HepG2 (cell line): Measurements from ENCODE around the gene ZCCHC10. TPM values are rescaled to one million over a fixed set of nuclear protein-coding genes. Genes with fewer than 3 reads are reported as not detected.
A peak's percentile ranks its signal among the peaks of the same experiment; 100 is the strongest.

Experiments used
- EZH2 ChIP-seq: conservative IDR thresholded peaks from 2 replicates; pipeline ENCODE4 v1.6.1; 2012; ENCODE audit warnings: mild to moderate bottlenecking, low read depth, low read length, moderate library complexity
- GTF2F1 ChIP-seq: fragments of 150-350 bp; IDR thresholded peaks from 2 replicates; pipeline ENCODE4 v1.6.1; 2014; ENCODE audit warnings: low read length
- HMG20A ChIP-seq: IDR thresholded peaks from 2 replicates; pipeline ENCODE4 v1.6.1; 2016; ENCODE audit warnings: borderline replicate concordance
- JDP2 ChIP-seq: sonication (generic); formaldehyde crosslinking; IDR thresholded peaks from 2 replicates; pipeline ENCODE4 v1.8.1; 2022; ENCODE audit warnings: missing genetic modification reagents, borderline replicate concordance
- KDM5B ChIP-seq: sonication (generic); formaldehyde crosslinking; IDR thresholded peaks from 2 replicates; pipeline ENCODE4 v1.4.0; 2020; ENCODE audit warnings: missing genetic modification reagents, mild to moderate bottlenecking, borderline replicate concordance
- MLLT10 ChIP-seq: sonication (generic); formaldehyde crosslinking; IDR thresholded peaks from 2 replicates; pipeline ENCODE4 v1.4.0; 2020; ENCODE audit warnings: missing genetic modification reagents
- NCOA2 ChIP-seq: sonication (generic); formaldehyde crosslinking; IDR thresholded peaks from 2 replicates; pipeline ENCODE4 v1.8.0; 2022; ENCODE audit warnings: inconsistent platforms
- NKX3-1 ChIP-seq: sonication (generic); formaldehyde crosslinking; IDR thresholded peaks from 2 replicates; pipeline ENCODE4 v1.5.0; 2020; ENCODE audit warnings: missing genetic modification reagents
- NR2C2 ChIP-seq: sonication (generic); formaldehyde crosslinking; IDR thresholded peaks from 2 replicates; pipeline ENCODE4 v1.4.0; 2020; ENCODE audit warnings: missing genetic modification reagents, mild to moderate bottlenecking, moderate library complexity, borderline replicate concordance
- PRMT3 ChIP-seq: sonication (generic); formaldehyde crosslinking; IDR thresholded peaks from 2 replicates; pipeline ENCODE4 v1.8.1; 2022; ENCODE audit warnings: low read depth, mild to moderate bottlenecking, moderate library complexity, missing genetic modification reagents, borderline replicate concordance
- RNF2 ChIP-seq: fragments of 450-650 bp; conservative IDR thresholded peaks from 2 replicates; pipeline ENCODE4 v1.6.1; 2016; ENCODE audit warnings: low read depth
- RXRA ChIP-seq: sonication (generic); formaldehyde crosslinking; IDR thresholded peaks from 2 replicates; pipeline ENCODE4 v1.5.1; 2020; ENCODE audit warnings: missing genetic modification reagents
- SIN3B ChIP-seq: fragments of 150-350 bp; IDR thresholded peaks from 2 replicates; pipeline ENCODE4 v1.6.1; 2014; ENCODE audit warnings: low read length
- TEAD2 ChIP-seq: sonication (generic); formaldehyde crosslinking; IDR thresholded peaks from 2 replicates; pipeline ENCODE4 v1.9.0; 2021; ENCODE audit warnings: missing genetic modification reagents
- THYN1 ChIP-seq: sonication (generic); formaldehyde crosslinking; IDR thresholded peaks from 2 replicates; pipeline ENCODE4 v1.8.1; 2023; ENCODE audit warnings: low read depth, mild to moderate bottlenecking, moderate library complexity, missing genetic modification reagents, borderline replicate concordance
- YEATS2 ChIP-seq: sonication (generic); formaldehyde crosslinking; IDR thresholded peaks from 2 replicates; pipeline ENCODE4 v1.4.0; 2020; ENCODE audit warnings: missing genetic modification reagents, borderline replicate concordance
- ZNF232 ChIP-seq: sonication (generic); formaldehyde crosslinking; IDR thresholded peaks from 2 replicates; pipeline ENCODE4 v1.4.0; 2020; ENCODE audit warnings: missing genetic modification reagents, borderline replicate concordance
- ZNF329 ChIP-seq: sonication (generic); formaldehyde crosslinking; IDR thresholded peaks from 2 replicates; pipeline ENCODE4 v1.9.0; 2021; ENCODE audit warnings: low read depth, mild to moderate bottlenecking, missing genetic modification reagents
- ZNF607 ChIP-seq: sonication (generic); formaldehyde crosslinking; IDR thresholded peaks from 2 replicates; pipeline ENCODE4 v1.5.1; 2020; ENCODE audit warnings: missing genetic modification reagents, mild to moderate bottlenecking, borderline replicate concordance
- ZNF615 ChIP-seq: sonication (generic); formaldehyde crosslinking; IDR thresholded peaks from 2 replicates; pipeline ENCODE4 v1.5.0; 2020; ENCODE audit warnings: mild to moderate bottlenecking, missing genetic modification reagents, borderline replicate concordance
- ZNF713 ChIP-seq: sonication (generic); formaldehyde crosslinking; IDR thresholded peaks from 2 replicates; pipeline ENCODE4 v1.4.0; 2020; ENCODE audit warnings: mild to moderate bottlenecking, missing genetic modification reagents
- polyA plus RNA-seq, 8 experiments: library from polyadenylated mRNA; depleted of rRNA in 3 of 8; stranded (reverse) in 7 of 8; unstranded in 1 of 8; fragments of >200 nt; fragmentation: Illumina TruSeq in 4 of 8; extraction: Trizol in 4 of 8; gene quantifications; 2 replicates each; pipeline versions ENCODE4 v1.2.1 to v1.2.3, GENCODE V29; 2011 to 2016; ENCODE audit warnings: low read depth in 4 of 8, missing spikeins in 1 of 8, mixed read lengths in 1 of 8; ENCODE audit not compliant: insufficient read depth in 1 of 8
- total RNA-seq, 5 experiments: library from RNA; depleted of rRNA; stranded (reverse); fragments of >200 nt; fragmentation: Illumina TruSeq; extraction: Trizol; gene quantifications; 2 replicates each; pipeline ENCODE4 v1.2.3, GENCODE V29; 2016; ENCODE audit warnings: low read depth in 1 of 5
- TF ChIP-seq, protein P1 (sequence below): fragments of 450-650 bp; IDR thresholded peaks from 2 replicates; pipeline ENCODE4 v1.6.1; 2017
- TF ChIP-seq, protein P2 (sequence below): sonication (generic); formaldehyde crosslinking; IDR thresholded peaks from 2 replicates; pipeline ENCODE4 v1.5.0; 2020; ENCODE audit warnings: missing genetic modification reagents
- TF ChIP-seq, protein P3 (sequence below): sonication (generic); formaldehyde crosslinking; IDR thresholded peaks from 2 replicates; pipeline ENCODE4; 2020; ENCODE audit warnings: missing genetic modification reagents, mild to moderate bottlenecking, borderline replicate concordance

The ZCCHC10 gene
- total and polyA plus RNA-seq, 2 of the 13 experiments (the other 11 are each of a cell fraction or from before 2014, with no cell fraction given), result 40.7 to 48.2 TPM

DNA sequence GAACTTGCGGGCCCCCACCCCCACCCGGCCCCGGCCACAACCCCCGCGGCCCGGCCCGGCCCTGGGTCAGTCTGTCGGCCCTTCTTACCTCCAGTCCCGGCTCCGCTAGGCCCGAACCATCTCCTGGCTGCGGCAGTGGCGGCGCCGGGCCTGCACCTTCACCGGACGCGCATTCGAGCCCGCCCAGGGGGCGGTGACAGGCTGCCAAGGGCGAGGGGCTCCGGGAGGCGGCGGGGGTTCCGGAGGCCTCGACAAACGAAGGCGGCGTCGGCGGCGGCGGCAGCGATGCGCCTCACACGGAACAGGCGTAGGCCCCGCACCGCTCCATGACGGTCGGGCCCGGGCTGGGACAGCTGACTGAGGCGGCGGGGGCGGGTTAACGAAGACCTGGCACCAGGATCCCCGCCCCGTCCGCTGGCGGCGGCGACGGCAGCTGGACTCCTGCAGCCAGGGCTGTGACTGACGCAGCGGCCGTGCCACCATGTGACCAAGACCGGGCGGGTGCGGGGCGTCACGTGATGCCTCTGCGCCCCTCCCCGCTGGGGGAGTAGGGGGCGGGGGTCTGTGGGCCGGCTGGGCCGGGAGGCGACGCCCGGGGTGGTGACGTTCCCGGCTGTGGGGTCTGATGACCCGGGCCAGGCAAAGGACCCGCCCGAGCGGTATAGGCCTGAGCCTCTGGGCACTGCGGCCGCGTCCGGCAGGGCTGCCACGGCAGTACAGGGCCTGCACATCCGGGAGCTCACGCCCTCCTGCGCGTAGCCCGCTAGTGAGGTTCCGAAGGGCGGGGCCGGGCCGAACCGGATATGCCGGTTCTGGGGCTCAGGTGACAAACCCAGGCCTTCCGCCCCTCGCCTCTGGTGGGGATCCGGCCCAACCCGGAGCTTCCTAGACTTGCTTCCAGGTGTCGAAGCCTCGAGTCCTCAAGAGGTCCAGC is 62.9 kb downstream of the ZCCHC10 start, which contains the start of gene AFF4 (continued):
- TF ChIP-seq, protein P1, sequence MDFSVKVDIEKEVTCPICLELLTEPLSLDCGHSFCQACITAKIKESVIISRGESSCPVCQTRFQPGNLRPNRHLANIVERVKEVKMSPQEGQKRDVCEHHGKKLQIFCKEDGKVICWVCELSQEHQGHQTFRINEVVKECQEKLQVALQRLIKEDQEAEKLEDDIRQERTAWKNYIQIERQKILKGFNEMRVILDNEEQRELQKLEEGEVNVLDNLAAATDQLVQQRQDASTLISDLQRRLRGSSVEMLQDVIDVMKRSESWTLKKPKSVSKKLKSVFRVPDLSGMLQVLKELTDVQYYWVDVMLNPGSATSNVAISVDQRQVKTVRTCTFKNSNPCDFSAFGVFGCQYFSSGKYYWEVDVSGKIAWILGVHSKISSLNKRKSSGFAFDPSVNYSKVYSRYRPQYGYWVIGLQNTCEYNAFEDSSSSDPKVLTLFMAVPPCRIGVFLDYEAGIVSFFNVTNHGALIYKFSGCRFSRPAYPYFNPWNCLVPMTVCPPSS, result no peak
- TF ChIP-seq RXRA (CRISPR knock-in tag) (peak; percentile 91), KDM5B (CRISPR knock-in tag) (peak; percentile 86; the same call in 1 of the 2 replicates), MLLT10 (CRISPR knock-in tag) (no peak), NR2C2 (CRISPR knock-in tag) (peak; percentile 73), NCOA2 (CRISPR knock-in tag) (peak; percentile 36; the same call in 1 of the 2 replicates), RNF2 (peak; percentile 56; the same call in 1 of the 2 replicates), ZNF615 (no peak), GTF2F1 (peak; percentile 80; the same call in 1 of the 2 replicates), HMG20A (no peak), THYN1 (CRISPR knock-in tag) (no peak), YEATS2 (peak; percentile 95), ZNF713 (CRISPR knock-in tag) (no peak; the same call in 1 of the 2 replicates), ZNF329 (CRISPR knock-in tag) (0 out of 2 replicates have a peak, but pooled peaks have one; percentile 53), SIN3B (no peak), ZNF607 (peak; percentile 91; the same call in 1 of the 2 replicates), TEAD2 (CRISPR knock-in tag) (no peak), JDP2 (CRISPR knock-in tag) (no peak), EZH2 (no peak), ZNF232 (CRISPR knock-in tag) (peak; percentile 28), NKX3-1 (CRISPR knock-in tag) (0 out of 2 replicates have a peak, but pooled peaks have one; percentile 55), PRMT3 (peak; percentile 94)
- TF ChIP-seq, protein P2, sequence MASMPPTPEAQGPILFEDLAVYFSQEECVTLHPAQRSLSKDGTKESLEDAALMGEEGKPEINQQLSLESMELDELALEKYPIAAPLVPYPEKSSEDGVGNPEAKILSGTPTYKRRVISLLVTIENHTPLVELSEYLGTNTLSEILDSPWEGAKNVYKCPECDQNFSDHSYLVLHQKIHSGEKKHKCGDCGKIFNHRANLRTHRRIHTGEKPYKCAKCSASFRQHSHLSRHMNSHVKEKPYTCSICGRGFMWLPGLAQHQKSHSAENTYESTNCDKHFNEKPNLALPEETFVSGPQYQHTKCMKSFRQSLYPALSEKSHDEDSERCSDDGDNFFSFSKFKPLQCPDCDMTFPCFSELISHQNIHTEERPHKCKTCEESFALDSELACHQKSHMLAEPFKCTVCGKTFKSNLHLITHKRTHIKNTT (CRISPR knock-in tag), result no peak
- TF ChIP-seq, protein P3, sequence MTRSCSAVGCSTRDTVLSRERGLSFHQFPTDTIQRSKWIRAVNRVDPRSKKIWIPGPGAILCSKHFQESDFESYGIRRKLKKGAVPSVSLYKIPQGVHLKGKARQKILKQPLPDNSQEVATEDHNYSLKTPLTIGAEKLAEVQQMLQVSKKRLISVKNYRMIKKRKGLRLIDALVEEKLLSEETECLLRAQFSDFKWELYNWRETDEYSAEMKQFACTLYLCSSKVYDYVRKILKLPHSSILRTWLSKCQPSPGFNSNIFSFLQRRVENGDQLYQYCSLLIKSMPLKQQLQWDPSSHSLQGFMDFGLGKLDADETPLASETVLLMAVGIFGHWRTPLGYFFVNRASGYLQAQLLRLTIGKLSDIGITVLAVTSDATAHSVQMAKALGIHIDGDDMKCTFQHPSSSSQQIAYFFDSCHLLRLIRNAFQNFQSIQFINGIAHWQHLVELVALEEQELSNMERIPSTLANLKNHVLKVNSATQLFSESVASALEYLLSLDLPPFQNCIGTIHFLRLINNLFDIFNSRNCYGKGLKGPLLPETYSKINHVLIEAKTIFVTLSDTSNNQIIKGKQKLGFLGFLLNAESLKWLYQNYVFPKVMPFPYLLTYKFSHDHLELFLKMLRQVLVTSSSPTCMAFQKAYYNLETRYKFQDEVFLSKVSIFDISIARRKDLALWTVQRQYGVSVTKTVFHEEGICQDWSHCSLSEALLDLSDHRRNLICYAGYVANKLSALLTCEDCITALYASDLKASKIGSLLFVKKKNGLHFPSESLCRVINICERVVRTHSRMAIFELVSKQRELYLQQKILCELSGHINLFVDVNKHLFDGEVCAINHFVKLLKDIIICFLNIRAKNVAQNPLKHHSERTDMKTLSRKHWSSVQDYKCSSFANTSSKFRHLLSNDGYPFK (CRISPR knock-in tag), result peak; percentile 96
